GM23248 (cell line): Measurements from ENCODE around the gene ZC2HC1C.

Experiments
- EZH2 ChIP-seq: fragments of 200-600 bp; sonication (generic); IDR thresholded peaks from 2 replicates; pipeline ENCODE4 v1.6.1; 2018; ENCODE audit warnings: antibody characterized with exemption, mild to moderate bottlenecking; ENCODE audit not compliant: insufficient read depth, poor library complexity, severe bottlenecking
- EZH2phosphoT487 ChIP-seq: fragments of 200-600 bp; sonication (generic); IDR thresholded peaks from 2 replicates; pipeline ENCODE4 v1.6.1; 2018; ENCODE audit warnings: antibody characterized with exemption, moderate library complexity, mild to moderate bottlenecking, low read depth; ENCODE audit not compliant: insufficient read depth

- TF ChIP-seq EZH2 (no peak), EZH2phosphoT487 (no peak)
Measured at GRCh38 chr14:75063013-75063412, 6.4 kb upstream of the ZC2HC1C start.
